IPS DF 4.7 (cell line): Measurements from ENCODE around the gene CTNNA2.

Source experiments
- DNase-seq: peaks from one replicate; pipeline ENCODE4 v3.0.0-alpha.2; 2013; ENCODE audit warnings: low spot score; ENCODE audit errors: extremely low read depth

Gene CTNNA2

GRCh38 chr2:80303909-80304837, 791.3 kb downstream of the CTNNA2 start, which contains the start of gene LRRTM1:
Gene LRRTM1 (minus strand): TSS chr2:80304752. CDS start chr2:80303819, 933 bp downstream.
- no peak for DNase-seq

- DNase-seq = no peak
Measured at GRCh38 chr2:80311304-80311703, 798.5 kb downstream of the CTNNA2 start.

- no peak for DNase-seq
Measured at GRCh38 chr2:80312282-80312839, 799.5 kb downstream of the CTNNA2 start.

- no peak for DNase-seq
Measured at GRCh38 chr2:80322311-80322920, 809.6 kb downstream of the CTNNA2 start.

GRCh38 chr2:80322958-80323357, 810.1 kb downstream of the CTNNA2 start:
- no peak for DNase-seq

GRCh38 chr2:80323610-80324009, 810.8 kb downstream of the CTNNA2 start:
- DNase-seq = no peak

GRCh38 chr2:80324525-80324924, 811.7 kb downstream of the CTNNA2 start:
- DNase-seq = no peak

- no peak for DNase-seq
Measured at GRCh38 chr2:80326214-80326613, 813.4 kb downstream of the CTNNA2 start.

- no peak for DNase-seq
Measured at GRCh38 chr2:80326861-80327260, 814.0 kb downstream of the CTNNA2 start.

GRCh38 chr2:80328159-80328571, 815.3 kb downstream of the CTNNA2 start:
- no peak for DNase-seq

GRCh38 chr2:80329491-80329890, 816.6 kb downstream of the CTNNA2 start:
- DNase-seq = no peak

- no peak for DNase-seq
Measured at GRCh38 chr2:80330527-80331450, 817.9 kb downstream of the CTNNA2 start.

GRCh38 chr2:80333886-80334285, 821.0 kb downstream of the CTNNA2 start:
- DNase-seq = no peak

GRCh38 chr2:80335411-80335810, 822.6 kb downstream of the CTNNA2 start:
- no peak for DNase-seq

GRCh38 chr2:80338794-80339193, 825.9 kb downstream of the CTNNA2 start:
- DNase-seq = no peak

GRCh38 chr2:80340022-80340421, 827.2 kb downstream of the CTNNA2 start:
- DNase-seq = no peak

- DNase-seq = no peak
Measured at GRCh38 chr2:80348078-80348477, 835.2 kb downstream of the CTNNA2 start.

- no peak for DNase-seq
Measured at GRCh38 chr2:80348953-80349352, 836.1 kb downstream of the CTNNA2 start.

- no peak for DNase-seq
Measured at GRCh38 chr2:80351231-80351630, 838.4 kb downstream of the CTNNA2 start.

- no peak for DNase-seq
Measured at GRCh38 chr2:80354858-80355257, 842.0 kb downstream of the CTNNA2 start.

GRCh38 chr2:80361904-80362303, 849.1 kb downstream of the CTNNA2 start:
- DNase-seq = no peak
